ENCODE results near the gene MMD2.
"Not testable (repeated sequence)": the region's sequence is repeated elsewhere in the genome, so short reads cannot be mapped to it uniquely, and the experiment has no call there.

Gene MMD2, protein sequence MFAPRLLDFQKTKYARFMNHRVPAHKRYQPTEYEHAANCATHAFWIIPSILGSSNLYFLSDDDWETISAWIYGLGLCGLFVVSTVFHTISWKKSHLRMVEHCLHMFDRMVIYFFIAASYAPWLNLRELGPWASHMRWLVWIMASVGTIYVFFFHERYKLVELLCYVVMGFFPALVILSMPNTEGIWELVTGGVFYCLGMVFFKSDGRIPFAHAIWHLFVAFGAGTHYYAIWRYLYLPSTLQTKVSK

DNA sequence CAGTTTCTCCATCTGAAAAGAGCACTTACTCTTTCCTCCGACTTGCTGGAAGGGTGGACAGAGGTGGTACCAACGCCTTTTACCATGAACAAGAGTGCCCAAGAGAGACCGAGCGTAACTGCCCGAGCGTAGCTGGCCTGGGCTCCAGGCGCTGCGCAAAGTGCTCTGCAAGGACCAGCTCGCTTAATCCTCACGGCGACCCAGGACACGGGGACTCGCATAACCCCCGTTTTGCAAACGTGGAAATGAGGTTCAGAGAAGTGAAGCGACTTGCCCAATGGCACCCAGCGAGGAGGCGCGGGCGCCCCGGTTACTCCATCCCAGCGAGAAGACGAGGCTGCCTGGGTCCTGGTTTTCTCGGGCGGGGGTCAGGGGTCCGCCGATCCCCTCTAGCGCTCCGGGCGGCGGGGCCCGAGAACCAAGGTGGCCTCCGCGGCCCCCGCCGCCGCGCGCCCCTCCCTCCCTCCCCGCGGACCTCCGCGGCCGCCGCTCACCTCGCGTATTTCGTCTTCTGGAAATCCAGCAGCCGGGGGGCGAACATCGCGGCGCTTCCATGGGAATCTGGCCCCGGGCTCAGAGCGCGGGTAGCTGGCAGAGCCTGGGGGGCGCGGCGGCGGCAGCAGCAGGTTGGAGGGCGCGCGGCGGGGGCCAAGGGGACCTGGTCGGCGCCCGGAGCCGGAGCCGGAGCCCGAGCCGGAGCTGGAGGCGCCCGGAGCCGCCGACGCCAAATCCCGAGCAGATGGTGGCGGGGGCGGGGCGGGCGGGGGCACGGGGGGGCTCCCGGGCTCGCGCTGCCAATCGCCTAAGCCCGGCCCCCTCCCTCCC, at the start of gene MMD2:
Gene MMD2, minus strand, starts transcription at position 711 of the 825 bp plus-strand sequence. Its CDS starts 170 bp downstream, at position 541.
- DNase-seq: no peak

DNA sequence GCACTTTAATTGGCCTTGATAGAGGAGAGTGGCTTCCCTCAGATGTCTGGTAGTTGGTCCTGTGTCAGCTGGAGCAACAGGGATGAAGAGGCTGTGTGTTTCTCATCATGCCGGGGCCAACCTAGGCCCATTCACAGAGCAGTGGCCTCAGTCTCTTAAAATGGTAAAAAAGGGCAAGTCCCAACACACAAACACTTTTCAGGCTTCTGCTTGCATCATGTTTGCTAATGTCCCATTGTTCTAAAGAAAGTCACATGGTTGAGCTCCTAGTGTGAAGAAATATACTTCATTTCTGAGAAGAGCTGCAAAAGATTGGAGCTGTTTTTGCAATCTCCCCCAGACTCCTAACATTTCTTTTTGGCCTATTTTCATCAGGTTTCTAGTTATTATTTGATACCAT, 46.1 kb upstream of the MMD2 start:
- DNase-seq: no peak

DNA sequence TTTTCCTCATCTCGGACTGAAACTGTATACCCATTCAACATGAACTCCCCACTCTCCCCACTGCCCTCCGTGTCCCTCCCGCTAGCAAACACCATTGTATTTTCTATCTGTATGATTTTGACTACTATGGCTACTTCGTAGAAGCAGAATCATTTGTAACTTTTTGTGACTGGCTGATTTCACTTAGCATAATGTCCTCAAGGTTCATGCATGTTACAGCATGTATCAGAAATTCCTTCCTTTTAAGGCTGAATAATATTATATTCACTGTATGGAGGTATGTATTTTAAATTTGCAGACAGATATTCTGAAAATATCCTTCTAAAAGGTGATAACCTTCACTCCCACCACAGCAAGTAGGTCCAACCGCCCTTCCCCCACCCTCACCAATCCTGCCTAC, 42.9 kb upstream of the MMD2 start:
- no peak for DNase-seq

DNA sequence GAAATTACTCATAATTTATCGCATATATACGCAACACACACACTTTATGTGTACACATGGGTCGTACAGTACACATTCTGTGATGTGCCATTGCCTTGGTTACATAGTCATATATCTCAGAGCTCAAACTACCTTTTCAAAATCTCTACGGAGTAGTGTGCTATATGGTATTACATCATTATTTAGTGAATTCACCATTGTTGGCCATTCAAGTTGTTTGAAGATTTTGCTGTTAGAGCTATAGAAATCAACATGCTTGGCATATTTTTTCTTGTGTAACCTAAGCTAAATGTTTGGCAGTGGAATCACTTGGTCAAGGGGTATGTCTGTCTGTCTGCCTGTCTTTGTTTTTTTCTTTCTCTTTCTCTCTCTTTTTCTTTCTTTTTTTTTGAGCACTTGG, 42.0 kb upstream of the MMD2 start:
- DNase-seq: no peak

DNA sequence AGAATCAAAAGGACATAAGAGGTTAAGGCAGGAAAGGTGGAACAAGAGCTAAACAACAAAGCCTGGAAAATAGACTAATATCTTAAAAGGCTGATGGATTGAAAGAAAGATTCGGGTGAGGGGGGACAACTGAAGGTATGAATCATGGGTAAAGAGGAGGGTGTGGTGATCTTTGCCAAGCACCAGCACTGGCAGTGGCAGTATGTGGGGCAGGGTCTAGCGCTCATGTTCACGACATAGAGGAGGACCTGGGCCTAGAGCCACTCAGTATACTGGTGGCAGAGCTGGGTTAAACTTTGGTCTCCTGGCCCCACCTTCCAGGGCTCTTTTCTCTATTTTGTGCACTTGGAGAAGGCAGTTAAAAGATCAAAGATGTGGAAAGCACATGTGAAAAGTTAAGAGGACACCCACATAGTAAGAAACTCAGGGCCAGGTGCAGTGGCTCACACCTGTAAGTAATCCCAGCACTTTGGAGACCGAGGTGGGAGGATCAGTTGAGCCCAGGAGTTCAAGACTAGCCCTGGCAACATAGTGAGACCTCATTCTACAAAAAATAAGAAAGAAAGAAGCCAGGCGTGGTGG, 40.5 kb upstream of the MMD2 start:
- no peak for DNase-seq

DNA sequence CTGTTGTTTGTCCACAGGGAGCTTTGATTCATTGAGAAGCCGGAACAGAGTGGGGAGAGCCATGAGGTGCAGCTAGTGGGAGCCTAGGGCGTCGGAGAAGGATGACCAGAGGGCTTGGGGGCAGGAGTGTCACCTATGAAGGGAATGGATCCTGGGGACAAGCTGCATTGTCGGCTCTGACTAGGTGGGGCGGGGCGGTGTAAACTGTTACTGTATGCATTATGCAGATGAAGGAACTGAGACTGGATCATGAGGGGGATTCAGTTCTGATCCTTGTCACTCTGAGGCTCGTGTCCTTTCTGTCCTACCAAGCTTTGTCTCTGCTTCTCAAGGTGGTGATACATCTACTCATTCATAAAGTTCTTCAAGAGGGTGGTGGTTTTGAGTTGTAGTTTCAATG, 39.9 kb upstream of the MMD2 start:
- no peak for DNase-seq

DNA sequence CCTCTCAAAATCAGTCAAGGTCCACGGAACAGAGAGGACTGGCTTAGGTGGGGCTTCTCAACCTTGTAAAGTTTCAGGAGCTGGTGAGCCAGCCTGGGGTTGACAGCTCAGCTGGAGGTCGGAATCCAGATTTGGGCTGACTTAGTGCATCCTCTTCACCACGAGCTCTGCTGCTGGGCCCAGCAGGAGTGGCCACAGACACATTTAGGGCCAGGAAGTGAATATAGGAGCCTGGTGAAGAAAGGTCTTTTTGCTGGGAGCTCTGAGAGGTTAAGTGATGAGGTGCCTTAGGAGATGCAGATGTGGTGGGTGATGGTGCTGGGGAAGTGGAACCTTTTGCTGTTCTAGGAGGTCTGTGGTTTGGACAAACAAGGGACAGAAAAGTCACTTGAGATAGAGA, 39.3 kb upstream of the MMD2 start:
- DNase-seq: no peak

DNA sequence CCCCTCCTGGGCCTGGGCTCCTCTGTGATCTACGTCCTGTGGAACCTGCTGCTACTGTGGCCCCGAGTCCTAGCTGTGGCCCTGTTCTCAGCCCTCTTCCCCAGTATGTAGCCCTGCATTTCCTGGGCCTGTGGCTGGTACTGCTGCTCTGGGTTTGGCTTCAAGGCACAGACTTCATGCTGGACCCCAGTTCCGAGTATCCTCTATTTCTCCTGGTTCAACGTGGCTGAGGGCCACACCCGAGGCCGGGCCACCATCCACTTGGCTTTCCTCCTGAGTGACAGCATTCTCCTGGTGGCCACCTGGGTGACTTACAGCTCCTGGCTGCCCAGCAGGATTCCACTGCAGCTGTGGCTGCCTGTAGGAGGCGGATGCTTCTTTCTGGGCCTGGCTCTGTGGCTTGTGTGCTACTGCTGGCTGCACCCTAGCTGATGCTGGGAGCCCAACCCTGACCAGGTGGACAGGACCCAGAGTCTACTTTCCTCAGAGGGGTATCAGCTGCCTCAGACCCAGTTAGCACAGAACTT, 37.8 kb upstream of the MMD2 start:
- no peak for DNase-seq

DNA sequence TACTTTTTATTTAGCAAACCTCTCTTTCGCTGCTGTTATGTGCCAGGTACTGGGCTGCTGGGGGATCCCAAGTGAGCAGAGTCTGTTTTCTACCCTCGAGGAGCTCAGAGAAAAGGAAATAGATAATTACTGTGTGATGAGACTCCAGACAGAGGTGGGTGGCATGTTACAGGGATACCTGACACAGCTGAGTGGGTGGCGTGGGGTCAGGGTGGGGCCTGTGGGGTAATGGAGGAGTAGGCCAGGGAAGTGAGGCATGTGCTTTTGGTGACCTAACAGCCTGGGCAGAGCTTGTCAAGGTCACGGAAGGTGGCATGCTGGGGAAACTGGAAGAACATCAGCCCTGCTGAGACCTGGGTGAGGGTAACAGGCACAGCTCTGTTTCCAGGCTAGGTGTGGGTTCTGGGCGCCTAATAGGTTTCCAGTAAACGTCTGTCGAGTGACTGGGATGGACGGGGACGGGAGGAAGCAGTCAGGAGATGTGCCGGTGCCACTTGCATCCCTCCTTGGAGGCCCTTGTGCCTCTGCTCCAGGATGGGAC, 36.5 kb upstream of the MMD2 start:
- no peak for DNase-seq

DNA sequence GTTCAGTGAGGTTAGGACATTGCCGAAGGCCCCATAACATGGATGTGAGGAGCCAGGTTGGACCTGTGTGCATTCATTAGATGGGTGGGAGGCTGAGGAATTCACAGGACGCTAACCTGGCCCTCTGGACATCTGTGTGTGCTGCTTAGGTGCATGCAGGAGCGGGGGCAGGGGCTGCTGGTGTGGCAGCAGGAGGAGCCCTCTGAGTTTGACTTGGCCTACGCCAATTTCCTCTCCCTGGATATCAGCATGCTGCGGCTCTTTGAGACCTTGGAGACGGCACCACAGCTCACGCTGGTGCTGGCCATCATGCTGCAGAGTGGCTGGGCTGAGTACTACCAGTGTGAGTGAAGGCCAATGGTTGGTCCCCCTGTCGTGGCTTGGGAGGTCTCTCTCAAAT, 34.5 kb upstream of the MMD2 start:
- DNase-seq: no peak

DNA sequence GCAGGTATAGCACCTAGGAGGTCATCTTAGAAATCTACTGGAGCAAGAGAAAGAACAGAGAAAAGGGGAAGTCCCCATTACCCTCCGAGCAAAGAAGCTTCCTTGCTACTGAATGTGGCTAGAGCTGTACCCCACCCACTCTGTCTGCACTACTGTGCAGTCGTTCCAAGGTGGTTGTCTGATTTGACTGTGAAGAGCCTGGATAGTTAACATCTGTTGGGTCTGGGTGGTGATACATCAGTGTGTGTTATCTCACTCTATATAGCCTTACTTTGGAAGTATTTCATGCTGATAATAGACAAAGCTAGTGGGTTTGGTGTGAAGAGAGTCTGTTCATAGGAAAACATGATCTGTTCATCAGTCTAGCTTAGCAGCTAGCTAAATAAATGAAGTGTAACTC, 23.8 kb upstream of the MMD2 start:
- not testable (repeated sequence) for DNase-seq

DNA sequence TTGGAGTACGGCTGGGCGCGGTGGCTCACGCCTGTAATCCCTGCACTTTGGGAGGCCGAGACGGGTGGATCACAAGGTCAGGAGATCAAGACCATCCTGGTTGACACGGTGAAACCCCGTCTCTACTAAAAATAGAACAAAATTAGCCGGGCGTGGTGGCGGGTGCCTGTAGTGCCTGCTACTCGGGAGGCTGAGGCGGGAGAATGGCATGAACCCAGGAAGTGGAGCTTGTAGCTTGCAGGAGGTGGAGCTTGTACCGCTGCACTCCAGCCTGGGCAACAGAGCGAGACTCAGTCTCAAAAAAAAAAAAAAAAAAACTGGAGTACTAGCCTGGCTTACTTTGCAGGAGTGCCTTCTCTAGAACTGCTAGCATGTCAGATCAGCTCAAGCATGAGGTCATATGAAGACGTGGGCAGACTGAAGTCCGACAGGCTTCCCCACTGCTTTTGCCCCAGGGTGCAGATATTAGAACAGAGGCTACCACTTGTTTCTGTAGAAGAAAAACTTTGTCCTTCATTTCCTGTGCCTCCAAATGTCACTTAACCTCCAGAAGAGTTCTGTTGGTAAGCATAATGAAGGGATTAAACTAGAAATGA, 22.4 kb upstream of the MMD2 start:
- not testable (repeated sequence) for DNase-seq

DNA sequence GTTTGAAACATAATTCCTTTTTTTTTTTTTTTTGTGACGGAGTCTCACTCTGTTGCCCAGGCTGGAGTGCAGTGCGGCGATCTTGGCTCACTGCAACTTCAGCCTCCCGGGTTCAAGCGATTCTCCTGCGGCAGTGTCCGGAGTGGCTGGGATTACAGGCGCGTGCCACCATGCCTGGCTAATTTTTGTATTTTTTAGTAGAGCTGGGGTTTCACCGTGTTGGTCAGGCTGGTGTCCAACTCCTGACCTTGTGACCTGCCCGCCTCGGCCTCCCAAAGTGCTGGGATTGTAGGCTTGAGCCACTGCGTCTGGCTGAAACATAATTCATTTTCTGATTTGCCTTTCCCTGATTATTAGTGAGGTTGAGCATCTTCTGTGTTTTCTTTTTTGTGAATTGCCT, 16.6 kb upstream of the MMD2 start:
- not testable (repeated sequence) for DNase-seq

DNA sequence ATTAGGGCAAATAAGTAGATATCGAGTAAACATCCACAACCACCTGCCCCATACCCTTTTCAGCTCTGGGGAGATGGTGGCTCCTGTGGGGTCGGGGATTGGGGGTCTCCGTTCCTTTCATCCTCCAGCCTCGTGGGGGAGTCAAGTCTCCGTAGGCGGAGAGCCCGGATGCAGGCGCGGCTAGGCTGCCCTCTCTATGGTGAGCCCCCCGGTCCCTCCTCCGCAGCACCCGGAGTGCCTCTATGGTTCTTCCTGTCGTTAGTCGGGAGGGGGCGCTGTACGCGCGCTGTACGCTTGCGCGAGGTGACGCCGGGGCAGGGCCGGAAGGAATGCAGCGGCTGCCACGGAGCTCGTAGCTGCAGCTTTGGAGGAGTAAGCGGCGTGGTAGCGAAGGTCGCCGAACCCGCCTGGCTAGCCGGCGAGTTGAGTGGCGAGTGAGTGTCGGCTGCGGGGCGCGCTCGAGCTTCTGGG, 14.8 kb upstream of the MMD2 start:
- peak; percentile 93 for DNase-seq

DNA sequence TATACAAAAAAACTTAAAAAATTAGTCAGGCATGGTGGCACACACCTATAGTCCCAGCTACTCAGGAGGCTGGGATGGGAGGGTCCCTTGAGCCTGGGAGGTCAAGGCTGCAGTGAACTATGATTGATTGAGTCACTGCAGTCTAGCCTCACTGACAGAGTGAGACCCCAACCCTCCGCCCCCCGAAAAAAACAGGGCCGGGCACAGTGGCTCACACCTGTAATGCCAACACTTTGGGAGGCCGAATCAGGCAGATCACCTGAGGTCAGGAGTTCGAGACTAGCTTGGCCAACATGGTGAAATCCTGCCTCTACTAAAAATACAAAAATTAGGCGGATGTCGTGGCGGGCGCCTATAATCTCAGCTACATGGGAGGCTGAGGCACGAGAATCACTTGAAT, 13.5 kb upstream of the MMD2 start:
- DNase-seq: not testable (repeated sequence)

DNA sequence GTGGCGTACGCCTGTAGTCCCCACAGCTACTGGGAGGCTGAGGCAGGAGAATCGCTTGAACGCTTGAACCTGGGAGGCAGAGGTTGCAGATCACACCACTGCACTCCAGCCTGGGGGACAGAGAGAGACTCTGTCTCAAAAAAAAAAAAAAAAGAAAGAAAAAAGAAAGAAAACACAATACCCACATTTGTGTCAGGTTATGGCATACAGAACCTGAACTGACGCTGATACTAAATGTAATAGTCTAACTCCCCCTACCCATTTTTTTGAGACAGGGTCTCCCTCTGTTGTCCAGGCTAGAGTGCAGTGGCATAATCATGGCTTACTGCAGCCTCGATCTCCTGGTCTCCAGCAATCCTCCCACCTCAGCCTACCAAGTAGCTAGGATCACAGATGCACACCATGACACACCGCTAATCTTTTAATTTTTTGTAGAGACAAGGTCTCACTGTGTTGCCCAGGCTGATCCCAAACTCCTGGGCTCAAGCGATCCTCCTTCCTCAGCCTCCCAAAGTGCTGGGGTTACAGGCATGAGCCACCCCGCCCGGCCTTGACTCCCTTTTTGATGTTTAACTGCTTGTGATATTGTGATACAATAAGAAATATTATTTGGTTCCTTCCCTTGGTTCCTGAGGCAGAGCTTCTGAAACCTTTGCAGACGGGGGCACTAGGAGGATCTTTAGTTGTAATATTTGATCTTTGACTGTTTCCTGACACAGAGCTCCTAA, 6.5 kb upstream of the MMD2 start:
- DNase-seq: no peak

DNA sequence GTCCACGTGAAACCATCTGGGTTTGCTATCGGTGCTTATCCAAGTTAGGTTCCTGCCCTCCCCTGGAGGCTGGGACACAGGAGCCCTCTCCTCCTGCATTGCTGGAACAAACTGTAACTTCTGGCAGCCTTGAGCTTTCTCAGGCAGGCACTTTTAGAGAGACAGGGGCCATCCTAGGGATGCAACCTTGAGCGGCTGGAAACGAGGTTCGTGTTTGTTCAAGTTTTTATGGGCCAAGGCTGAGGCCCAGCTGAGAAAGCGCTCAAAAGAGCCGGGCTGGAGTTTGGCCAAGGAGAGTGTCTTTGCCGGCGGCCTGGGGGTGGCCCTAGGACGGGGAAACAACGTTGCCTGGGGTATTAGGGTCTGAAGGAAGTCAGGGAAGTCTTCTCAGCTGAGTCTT, 5.5 kb upstream of the MMD2 start:
- DNase-seq: no peak

DNA sequence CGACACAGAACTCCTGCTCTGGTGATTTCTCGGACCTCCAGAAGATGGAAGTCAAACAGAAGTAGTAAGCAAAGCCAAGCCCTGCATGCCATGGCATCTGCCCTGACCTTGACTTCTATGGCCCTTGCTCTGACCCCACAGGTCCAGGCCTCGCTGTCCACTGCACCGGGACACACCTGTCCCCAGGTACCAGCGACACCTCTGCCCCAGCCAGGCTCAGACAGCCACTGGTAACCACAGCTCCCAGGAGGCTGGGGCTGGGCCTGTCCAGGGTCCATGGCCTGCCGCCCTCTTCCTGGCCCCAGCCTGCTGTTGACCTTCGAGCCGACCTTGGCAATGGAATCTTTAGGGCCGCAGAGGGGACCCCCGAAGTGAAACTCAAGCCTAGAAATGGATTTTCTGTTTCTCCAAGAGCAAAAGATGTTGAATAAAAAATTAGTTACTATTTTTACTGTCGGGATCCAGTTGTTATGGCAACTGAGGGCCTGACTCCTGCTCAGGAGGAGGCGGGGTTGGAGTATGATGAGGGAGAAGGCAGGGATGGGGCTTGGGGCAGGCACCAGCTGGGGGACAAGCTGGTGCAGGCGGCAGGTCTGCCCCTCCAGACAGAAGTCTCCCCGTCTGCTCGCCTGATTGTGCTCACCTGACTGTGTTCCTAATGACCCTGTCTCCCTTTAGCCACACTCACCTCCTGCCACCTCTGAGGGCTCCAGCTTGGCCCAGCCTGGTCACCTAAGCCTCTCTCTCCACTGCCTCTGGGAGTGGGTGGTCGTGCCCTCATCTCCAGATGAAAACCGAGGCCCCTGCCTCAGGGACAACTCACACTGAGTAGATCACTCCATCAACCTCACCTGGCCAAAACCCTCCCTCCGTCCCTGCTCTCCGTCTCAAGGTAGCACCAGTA, 4.1 kb upstream of the MMD2 start:
- DNase-seq: no peak

DNA sequence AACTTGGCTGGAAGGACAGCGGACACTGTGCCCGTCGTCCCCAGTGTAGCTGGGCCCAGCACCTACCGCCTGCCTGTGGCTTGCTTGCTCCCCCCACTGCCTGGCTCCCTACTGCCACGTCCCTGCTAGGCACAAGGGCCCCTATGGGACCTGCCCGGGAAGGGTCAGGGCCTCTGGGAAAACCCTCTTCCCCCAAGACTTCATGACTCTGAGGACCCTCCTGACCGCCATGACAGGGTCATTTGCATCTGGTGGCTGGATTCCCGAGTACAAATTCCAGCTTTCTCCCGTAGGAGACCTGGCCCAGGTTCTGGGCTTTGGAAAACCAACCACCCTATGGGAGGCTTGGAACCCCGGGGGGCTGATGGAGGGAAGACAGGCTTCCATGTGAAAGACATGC, 1.4 kb upstream of the MMD2 start:
- no peak for DNase-seq

DNA sequence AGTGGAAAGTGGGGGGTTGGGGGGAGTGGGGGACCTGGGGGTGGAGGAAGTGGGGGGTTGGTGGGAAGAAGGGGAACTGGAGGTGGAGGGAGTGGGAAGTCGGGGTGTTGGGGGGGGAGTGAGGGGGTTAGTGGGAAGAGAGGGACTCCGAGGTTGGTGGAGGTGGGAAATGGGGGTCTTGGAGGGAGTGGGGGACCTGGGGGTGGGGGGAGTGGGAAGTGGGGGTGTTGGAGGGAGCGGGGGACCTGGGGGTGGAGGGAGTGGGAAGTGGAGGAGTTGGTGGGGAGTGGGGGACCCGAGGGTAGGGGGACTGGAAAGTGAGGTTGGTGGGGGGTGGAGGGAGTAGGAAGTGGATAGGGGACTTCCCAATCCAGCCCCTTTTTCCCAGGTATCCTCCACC, 906 bp upstream of the MMD2 start:
- DNase-seq: no peak

DNA sequence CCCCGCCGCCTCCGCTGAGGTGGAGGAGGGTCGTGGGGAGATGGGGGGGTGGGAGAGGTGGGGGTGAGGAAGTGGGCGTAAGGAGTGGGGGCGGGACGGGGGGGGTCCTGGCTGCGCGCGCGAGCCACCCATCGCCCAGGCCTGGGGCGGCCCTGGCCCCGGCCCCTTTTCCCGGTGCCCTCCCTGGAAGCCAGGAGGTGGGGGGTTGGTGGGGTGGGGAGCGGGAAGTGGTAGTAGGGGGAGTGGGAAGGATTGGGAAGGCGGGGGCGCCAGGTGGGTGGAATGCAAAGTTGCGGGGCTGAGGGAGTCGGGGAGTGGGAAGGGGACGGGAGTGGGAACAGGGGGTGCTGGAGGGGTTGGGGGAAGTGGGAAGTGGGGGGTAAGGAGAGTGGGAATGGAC, 319 bp upstream of the MMD2 start:
- no peak for DNase-seq

Data from CD4-positive, alpha-beta T cell treated with Interleukin-15 for 1 hour (primary cell).